Transverse colon (tissue), 1 donor: ENCODE measurements around the gene NHERF2.

Source experiments
- EP300 ChIP-seq: sonication (generic); formaldehyde crosslinking; IDR thresholded peaks from one replicate; pipeline ENCODE4 v1.6.1; 2017; ENCODE audit warnings: antibody characterized with exemption, low read depth
- POLR2A ChIP-seq: fragments of 450-650 bp; IDR thresholded peaks from one replicate; pipeline ENCODE4 v1.6.1; 2016; ENCODE audit warnings: antibody characterized with exemption, mild to moderate bottlenecking, moderate library complexity

- TF ChIP-seq EP300, result no peak
- TF ChIP-seq POLR2A, result no peak
Observed at GRCh38 chr16:1998852-1999801, 27.6 kb upstream of the NHERF2 start.
